ENCODE results near the gene CROCC2.

CROCC2 gene

DNA sequence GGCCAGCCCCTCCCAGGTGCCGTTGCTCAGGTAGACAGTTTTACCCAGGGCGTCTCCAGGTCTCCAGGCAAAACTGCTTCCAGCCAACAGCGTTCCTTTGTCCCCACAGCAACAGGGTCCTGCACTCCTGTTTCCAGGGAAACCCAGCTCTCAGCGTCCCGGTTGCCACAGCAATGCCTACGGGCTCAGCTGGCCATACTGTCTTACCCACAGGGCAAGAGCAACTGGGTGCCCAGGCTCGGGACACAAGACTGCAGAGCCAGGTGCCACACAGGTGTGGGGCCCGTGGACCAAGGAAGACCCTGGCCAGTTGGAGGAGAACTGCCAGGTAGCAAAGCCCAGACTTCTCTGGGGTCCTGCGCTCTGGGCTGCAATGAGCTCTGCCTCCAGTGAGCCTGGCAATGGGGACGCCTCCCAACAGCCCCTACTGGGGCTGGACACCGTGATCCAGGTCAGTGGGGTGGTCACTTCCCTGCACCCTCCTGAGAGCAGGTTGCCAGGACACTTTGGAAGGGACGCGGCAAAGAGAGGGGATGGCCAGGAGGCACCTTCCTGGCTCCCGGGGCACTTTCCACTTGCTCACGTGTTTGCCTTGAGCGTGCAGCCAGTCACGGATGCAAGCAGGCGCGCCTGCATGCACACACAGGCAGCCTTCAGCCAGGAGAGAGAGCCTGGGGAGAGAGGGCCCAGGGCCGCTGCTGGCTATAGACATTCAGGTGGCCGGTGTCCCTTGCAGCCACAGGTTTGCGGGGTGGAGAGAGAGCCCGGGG is at the start of gene CROCC2:
TSS of gene CROCC2 (plus strand) at position 196 of the 770 bp plus-strand sequence. CDS start at position 374, 178 bp downstream.
- no peak for DNase-seq (ENCODE audit: low read depth in 2 of 2)

DNA sequence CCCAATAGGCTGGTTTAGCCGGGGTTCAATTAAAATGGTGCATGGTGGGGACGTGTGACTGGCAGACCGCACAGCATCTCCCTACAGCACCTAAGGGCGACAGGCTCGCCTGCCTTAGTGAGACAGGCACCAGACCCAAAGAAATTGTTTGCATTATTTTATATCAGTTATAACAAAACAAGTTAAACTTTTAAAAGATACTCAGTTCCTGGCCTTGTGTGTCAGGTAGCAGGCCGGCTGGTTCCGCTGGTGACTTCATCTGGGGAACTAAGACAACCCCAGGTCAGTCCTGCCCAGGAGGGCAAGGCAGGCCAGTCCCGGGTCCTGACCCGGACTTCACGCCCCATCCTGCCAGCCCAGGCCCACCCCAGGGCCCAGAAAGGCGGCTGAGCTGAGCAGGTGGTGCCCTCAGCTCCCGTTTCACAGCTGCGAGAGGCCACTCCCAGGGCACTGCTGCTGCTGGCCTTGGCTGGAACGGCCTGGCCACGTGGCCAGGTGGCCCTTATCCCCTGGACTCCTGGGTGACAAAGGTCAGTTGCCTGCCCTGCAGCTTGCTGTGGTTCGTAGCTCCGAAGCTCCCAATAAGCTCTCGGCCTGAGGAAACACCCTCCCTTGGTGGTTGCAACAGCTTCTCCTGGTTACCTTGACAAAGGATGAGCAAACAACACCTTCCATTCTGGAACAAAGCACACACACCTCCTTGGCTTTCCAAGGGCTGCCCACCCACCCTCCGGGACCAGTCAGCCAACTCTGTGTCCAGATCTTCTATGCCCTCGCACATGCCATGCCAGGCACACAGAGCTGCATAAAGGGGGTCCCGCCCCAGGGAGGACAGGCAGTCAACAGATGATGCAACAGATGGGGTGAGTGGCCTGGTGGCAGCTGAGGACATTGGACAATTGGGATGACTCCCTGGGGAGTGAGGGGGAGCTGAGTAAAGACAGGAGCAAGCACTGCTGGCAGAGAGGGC is 48.8 kb upstream of the CROCC2 start:
- DNase-seq (ENCODE audit: low read depth in 2 of 2) = no peak

DNA sequence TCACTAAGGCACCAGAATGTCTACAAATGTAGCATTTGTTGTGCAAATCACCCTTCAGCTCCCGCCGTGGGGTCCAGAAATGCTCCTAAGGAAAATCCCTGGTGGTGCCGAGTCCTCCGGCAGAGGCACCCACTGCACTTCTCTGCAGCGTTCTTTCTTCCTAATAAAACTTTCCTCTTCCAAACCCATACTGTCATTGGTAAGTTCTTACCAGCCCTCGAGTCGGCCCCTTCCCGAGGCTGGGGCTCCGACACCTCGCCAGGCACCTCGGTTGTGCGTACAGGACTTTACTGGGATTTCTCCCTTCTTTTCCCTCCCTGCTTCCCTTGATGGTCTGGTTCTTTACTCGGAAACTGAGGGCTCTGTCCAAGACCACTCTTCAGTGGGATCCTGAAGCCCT is 47.8 kb upstream of the CROCC2 start:
- DNase-seq (ENCODE audit: low read depth in 2 of 2) = no peak

DNA sequence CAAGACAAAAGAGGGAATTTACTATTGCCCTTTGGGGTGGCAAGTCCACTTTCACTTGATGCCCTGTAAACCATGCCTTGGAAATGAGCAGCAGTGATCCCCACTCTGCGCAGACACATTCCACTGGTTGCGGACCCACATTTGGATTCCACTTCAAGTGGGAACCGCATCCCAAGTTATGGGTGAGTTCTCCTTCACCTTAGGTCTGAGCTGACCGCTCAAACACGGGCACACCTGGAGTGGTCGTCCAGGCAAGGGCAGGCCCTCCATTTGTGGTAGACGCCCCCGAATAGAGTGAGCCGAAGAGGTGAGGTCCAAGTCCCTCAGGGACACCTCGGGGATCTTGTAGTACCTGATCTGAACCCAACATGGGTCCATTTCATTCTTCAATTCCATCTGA is 47.3 kb upstream of the CROCC2 start:
- DNase-seq (ENCODE audit: low read depth in 2 of 2) = no peak

DNA sequence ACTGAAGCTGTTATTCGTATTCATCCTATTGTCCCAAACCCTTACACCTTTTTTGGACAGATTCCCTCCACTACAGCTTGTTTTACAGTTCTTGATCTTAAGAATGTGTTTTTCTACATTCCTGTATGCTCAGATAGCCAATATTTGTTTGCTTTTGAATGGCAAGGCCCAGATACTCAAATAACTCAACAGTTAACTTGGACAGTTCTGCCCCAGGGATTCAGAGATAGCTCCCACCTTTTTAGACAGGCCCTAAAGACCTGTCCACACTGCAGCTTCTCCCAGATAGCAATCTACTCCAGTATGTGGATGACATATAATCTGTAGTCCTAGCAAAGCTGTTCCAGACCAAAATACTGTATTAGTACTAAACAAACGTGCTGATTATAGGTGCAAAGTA is 44.6 kb upstream of the CROCC2 start:
- DNase-seq (ENCODE audit: low read depth in 2 of 2) = no peak

DNA sequence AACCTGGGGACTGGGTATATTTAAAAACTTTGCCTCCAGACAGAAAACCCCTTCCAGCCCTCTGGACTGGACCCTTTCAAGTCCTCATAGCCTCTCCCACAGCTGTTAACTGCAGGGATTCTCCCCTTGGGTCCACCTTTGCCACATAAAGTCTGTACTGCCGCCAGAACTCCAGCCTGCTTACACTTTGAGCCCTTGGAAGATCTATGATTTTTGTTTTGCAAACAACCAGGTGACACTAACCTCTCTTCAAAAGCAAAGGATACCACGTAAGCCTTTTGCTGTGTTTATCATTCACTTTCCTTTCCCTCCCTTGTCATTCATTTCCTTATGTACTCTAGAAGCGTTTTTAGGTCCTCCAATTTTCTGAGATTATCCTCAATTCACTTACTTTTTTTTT is 41.7 kb upstream of the CROCC2 start:
- no peak for DNase-seq (ENCODE audit: low read depth in 2 of 2)

DNA sequence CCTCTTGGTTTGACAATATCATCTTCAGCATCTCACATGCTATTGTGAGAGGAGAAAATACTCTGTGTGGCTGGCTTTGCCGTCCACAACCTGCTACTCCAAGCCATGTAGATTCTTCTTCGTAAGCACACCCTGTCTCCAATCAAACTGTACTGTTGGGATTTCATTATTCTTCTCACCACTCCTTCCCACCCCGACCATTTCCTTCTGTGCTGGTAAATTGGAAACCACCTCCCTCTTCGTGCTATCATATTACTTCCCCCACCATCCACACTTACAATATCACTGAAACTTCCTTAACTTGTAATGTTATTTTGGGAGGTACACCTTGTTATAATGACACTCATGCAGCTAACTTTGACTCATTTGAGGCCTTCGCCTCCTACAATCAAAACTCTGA is 40.7 kb upstream of the CROCC2 start:
- no peak for DNase-seq (ENCODE audit: low read depth in 2 of 2)

DNA sequence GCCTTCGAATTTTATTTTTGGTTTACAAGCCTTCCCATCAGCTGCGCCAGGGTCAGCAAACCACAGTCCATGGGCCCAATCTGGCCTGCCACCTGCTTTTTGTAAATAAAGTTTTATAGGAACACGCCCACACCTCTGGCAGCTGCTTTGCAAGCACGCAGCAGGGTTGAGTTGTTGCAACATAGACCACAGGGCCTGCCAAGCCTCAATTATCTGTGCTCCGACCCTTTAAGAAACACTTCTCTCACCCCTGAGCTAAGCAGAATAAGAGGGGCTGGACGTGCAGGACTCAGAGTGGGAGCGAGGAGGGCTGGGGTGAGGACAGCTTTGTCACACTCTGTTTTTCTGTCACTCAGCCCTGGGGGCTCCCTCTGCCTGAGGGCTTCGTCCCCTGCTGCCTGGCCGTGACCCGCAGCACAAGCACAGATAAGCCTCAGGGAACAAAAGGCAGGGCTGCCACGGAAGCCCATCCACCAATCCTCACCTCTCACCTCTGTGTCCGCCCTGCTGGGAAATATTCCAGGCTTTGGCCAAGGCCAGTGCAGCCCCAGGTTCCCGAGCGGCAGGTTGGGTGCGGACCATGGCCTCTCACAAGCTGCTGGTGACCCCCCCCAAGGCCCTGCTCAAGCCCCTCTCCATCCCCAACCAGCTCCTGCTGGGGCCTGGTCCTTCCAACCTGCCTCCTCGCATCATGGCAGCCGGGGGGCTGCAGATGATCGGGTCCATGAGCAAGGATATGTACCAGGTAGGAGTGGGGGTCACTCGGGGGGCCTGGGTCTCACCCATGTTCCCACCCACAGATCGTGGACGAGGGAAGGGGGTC is 37.6 kb upstream of the CROCC2 start, which contains the start of gene AGXT:
TSS of gene AGXT (plus strand) at position 539 of the 823 bp plus-strand sequence. CDS start at position 581, 42 bp downstream.
- no peak for DNase-seq (ENCODE audit: low read depth in 2 of 2)

DNA sequence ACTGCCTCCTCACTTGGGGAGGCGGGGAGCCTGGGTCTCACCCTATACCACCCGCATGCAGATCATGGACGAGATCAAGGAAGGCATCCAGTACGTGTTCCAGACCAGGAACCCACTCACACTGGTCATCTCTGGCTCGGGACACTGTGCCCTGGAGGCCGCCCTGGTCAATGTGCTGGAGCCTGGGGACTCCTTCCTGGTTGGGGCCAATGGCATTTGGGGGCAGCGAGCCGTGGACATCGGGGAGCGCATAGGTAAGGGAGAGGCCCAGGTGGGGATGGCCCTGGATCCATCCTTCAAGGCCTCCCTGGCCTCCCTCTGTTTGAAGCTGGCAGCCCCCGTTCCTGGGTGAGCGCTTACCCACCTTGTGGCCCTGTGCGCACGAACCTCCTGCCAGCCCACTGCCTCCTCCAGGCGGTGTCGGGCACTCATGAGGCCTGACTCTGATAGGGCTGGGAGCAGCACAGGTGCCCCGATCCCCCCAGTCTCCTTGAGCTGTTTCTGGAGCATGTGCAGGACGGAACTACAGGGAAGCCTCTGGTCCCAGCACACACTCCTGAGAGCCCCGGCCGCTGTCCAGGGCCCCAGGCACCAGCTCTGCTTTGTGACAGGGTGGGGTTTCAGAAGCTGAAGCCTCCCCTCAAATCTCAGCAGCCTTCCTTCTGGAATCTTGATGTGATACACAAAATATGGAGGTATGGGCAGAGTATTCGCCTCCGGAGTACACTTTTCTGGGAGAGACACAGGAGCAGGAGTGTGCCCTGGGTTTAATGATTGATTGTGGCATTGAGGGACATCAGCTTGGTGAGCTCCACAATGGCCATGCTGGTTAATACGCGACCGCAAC is 36.8 kb upstream of the CROCC2 start:
- DNase-seq (ENCODE audit: low read depth in 2 of 2) = no peak

DNA sequence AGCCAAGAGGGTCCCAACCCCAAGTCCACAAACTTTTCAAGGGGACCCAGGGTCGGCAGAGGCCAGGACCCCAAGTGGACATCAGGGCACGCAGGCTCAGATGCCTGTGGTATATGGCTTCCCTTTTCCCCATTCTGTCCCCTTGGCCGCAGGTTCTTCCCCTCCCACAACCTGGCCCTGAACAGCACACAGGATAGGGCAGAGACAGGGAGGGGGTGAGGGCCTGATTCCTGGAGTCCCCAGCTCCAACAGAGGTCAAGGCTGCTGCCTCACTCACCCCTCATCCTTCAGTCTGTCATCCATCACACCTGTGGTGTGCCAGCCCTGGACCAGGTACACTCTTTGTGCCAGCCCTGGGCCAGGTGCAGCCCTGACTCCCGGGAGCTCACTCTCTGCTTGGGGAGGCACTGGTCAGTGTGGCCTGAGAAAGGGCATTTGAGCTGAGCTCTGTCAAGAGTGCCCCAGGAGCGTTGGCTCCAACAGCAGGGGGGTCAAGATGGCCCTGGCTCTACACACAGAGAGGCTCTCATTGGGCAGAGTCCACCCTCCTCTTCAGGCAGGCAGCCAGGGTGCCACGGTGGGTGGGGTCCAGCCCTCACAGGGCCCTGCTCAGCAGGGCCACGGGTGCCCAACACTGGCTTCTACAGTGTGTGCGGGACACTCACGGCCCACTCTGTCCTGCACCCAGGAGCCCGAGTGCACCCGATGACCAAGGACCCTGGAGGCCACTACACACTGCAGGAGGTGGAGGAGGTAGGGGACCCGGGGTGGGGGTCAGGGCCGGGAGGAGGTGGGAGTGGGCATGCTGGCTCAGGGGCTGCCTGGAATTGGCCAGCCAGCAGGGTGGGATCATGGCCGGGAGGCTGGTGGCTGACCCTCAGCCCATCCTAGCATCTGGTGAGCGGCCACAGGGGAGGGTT is 35.9 kb upstream of the CROCC2 start:
- no peak for DNase-seq (ENCODE audit: low read depth in 2 of 2)

DNA sequence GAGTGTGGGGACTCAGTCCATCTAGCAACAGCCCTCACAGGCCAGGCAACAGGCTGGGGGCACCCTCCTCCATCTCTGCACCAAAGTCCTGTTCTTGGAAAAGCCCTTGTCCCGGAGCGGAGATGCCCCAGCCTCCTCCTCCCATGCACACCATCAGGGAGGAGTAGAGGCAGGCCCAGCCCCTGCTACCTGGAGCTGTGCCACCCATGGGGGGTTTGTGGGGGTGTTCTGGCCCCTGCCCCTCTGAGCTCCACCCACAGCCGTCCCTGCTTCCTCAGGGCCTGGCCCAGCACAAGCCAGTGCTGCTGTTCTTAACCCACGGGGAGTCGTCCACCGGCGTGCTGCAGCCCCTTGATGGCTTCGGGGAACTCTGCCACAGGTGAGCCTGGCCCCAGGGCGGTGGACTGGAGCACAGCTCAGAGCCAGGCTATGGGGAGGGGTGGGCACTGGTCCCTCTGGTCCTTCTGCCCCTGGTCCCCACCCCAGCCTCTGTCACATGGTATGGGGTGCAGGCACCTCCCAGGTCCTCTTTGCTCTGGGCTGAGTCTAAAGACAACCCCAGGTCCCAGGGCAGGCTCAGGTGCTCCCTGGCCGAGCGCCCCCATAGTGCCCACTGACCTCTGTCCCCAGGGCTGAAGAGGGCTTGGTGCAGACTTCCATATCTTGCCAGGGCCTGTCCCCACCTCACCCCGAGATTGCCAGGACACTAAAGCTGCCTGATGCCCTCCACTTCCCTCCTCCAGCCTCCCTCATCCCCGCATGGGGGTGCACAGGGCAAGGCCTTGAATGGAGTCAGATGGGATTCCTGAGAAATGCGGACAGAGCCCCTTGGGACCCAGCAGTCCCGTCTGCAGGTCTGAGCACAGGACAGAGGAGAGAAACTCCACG is 34.8 kb upstream of the CROCC2 start:
- no peak for DNase-seq (ENCODE audit: low read depth in 2 of 2)

DNA sequence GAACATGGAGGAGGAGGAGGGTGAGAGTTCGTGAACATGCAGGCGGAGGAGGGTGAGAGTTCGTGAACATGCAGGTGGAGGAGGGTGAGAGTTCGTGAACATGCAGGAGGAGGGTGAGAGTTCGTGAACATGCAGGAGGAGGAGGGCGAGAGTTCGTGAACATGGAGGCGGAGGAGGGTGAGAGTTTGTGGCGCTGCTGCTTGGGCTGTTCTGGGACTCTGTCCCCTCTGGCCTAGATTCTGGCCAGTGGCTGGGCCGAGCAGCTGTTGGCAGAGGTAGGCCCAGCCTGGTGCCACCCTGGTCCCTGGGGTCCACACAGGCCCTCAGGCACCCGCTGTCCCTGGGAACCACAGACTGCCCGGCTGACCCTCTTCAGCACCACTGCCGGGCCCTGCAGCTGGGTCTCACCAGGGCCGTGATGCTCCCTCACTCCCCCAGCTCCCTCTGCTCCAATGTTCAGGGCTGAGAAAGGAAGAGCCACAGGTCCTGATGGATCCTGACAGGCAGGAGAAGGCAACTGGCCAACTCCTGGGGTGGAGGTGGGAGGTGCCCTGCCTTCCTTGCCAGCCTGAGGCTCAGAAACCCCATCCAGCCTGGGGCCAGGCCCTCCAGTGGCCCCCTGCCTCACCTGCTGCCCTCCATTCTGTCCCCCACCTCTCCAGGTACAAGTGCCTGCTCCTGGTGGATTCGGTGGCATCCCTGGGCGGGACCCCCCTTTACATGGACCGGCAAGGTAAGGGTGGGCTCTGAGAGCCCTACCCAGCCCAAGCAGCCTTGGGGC is 33.6 kb upstream of the CROCC2 start:
- DNase-seq (ENCODE audit: low read depth in 2 of 2) = no peak

DNA sequence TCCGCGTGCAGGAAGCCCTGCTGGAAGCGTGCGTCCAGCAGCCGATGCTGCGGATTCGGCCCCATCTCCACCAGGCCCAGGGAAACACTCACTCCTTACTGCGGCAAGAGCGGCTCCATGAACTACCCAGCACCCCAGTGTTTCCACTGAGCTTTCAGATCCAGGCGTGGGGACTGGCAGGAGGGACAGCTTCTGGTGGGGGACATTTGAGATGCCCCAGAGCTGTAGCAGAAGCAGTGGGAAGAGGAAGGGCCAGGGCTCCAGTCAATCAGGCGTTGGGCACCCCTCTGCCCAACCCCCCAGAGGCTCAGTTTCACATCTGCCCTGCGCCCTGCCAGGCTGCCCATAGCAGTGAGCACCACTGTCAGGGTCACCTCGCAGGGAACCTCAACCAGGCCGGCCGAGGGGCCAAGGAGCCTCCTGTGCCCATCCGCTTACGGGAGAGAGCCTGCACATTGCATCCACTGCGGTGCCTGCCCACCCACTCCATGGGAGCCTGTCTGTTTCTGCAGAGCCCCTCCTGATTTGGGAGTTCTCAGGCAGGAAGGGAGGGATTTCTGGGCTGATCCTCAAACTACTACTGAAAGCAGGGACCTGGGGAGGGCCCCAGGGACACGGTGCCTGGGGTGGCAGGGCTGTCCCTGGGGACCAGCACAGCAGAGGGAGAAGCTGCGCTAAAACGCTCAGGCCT is 32.9 kb upstream of the CROCC2 start:
- no peak for DNase-seq (ENCODE audit: low read depth in 2 of 2)

DNA sequence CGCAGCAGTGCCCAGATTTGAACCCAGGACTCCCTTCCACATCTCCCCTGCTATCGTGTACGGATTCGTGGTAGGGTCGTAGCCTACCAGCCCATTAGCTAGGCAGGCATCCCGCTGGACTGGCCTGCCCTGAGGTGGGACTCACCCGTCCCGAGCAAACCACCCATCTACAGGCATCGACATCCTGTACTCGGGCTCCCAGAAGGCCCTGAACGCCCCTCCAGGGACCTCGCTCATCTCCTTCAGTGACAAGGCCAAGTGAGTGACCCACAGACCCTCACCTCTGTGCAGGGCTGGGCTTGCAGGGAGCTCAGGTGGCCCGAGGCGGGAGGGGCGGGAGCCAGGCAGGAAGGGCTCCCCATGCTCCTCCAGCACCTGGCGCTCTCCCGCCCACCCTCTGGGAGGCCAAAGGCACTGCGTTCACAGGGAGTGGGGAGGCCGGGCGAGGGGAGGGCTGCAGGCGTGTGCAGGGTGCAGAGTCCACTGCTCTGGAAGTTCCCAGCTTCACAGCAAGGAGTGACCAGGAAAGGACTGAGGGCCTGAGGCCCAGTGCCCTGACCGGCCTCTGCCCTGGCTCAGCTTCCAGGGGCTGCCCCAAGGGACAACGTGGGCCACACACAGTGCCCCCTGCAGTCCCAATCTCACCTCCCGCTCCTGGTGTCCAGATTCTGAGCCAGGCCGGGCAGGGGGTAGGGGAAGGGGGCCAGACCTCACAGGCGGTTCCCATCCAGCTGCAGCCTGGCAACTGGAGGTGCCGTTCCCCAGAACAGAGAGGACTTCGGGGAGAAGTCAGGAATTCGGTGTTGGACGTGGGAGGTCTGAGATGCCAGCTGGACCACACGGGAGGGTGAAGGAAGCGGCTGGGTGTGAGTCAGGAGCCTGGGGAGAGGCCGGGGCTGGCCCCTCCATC is 32.1 kb upstream of the CROCC2 start:
- DNase-seq (ENCODE audit: low read depth in 2 of 2) = no peak

DNA sequence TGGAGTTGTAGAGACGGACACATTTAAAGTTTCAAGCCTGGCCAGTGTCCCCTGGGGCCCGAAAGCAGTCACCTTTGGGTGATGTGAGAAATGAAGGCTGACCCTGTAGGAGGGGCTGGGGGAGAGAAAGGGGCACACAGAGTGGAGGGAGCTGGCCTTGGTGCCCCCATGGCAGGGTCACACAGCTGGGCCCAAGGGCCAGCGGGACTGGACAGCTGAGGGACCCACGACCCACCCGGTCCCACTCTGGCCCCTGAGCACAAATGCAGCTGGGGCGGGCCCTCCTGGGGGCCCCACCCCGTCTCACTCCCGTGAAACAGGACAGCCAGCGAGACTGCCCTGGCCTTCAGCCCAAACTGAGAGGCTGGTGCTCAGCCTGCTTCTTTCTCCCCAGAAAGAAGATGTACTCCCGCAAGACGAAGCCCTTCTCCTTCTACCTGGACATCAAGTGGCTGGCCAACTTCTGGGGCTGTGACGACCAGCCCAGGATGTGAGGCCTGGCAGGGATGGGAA is 31.4 kb upstream of the CROCC2 start:
- no peak for DNase-seq (ENCODE audit: low read depth in 2 of 2)

Measured in stimulated activated CD4-positive, alpha-beta T cell treated with anti-CD3 and anti-CD28 coated beads, Interleukin-4, amount 100 ng/mL, for 48 hours (primary cell).